GM19395 (cell line): ENCODE data around the gene CCBE1.
"Not testable (repeated sequence)": the region's sequence is repeated elsewhere in the genome, so short reads cannot be mapped to it uniquely, and the experiment has no call there.

Experiments
- ATAC-seq: cut with Tn5 transposase; IDR thresholded peaks from one replicate; pipeline ENCODE4 v1.9.1; 2021; ENCODE audit warnings: mild to moderate bottlenecking, moderate library complexity; ENCODE audit not compliant: unreplicated experiment

CCBE1 gene

GRCh38 chr18:59685501-59685900, 11.7 kb downstream of the CCBE1 start:
- no peak for ATAC-seq

DNA sequence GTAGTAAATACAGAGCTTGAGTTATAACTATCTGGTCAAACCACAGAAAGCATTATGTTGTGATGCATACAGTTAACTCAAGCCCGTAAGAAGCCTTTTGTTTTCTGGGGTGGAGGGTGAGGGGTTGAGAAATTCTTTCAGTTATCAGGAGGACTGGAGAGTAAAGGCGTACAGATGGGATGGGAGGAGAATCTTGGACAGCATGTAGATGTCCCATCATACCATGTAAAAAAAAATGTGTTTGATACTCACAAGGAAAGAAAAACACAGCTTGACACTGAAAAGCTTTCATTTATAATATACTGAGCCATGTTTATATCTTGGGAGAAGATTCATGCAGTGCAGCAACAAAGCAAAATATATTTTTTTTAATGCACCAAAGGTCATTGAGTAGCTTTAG, 12.4 kb downstream of the CCBE1 start:
- no peak for ATAC-seq

DNA sequence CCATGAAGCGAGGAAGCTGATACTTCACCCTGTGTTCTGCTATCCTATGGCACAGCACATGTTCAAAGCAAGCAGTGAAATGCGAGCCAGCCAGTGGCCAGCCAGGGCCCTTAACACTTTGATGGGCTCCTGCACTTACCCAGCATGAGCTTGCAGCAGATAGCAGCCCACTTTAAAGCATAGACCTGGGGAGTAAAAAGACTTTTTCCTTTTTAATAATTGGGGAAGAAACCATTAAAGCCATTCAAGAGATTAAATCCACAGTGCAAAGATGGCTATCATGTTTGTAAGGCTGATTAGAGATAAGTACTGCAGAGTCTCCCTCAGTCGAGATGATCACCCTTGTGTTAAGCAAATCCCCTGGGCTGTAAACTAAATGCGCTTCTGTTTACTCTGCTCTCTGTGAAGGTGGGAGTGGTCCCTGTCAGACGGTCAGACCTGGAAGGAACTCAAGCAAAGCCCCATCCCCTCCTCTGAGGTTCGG, 15.7 kb downstream of the CCBE1 start:
- no peak for ATAC-seq

DNA sequence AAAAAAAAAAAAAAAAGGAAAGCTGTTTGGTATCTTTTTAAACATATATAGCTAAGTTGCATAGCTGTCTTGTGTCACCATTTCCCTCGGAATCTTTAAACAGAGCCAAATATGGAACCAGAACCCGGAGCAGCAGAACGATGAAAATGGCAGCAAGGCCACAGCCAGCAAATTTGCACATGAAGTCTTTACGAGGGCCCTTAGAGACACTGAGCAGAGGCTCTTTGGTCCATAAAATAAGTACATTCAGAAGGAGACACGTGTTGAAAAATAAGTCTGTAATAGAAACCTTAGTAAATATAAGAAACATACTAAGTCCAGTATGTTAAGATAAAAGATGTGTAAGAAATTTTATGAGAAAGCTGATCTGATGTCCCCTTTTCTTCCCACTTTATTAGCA, 16.2 kb downstream of the CCBE1 start:
- ATAC-seq = no peak

DNA sequence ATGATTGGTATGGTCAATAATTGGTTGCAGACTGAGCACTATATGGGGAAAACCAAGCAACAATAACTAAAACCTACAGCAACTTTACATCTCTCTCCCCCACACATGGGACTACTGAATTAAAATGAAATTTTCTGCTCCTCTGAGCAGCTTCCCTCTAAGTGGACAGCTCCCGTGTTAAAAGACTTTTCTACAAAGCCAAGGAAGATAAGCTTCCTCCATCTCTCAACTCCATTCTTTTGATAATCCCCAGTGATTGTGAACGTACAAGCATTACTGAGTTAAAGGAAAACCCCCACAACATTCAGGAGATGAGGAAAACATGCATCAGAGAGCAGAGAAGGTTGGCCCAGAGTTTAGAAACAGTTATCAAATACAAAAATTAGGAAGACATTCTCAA, 21.9 kb downstream of the CCBE1 start:
- no peak for ATAC-seq

- ATAC-seq = no peak
These were observed 22.3 kb downstream of the CCBE1 start for GRCh38 chr18:59674903-59675270.

- no peak for ATAC-seq
These were observed 22.9 kb downstream of the CCBE1 start for GRCh38 chr18:59674186-59674902.

GRCh38 chr18:59672235-59672711, 24.9 kb downstream of the CCBE1 start:
- ATAC-seq = no peak

DNA sequence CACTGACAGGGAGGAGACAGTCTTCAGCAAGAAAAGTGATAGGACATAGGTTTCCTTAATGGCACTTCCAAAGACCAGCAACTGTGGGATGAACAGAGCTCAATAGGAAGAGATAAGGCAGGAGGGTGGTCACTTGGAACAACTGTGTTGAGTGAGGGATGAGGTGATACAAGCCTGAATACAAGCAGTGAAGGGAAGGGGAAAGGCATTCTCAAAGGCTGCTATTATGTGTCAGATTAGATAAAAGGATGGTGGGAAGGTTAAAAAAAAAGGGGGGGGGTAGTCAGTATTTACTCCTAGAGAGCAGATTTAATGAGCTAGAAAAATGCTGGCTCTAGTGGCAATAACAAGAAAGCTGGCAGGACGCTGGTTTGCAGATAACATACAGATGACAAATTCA, 25.7 kb downstream of the CCBE1 start:
- no peak for ATAC-seq

GRCh38 chr18:59669872-59670657, 27.2 kb downstream of the CCBE1 start:
- no peak for ATAC-seq

DNA sequence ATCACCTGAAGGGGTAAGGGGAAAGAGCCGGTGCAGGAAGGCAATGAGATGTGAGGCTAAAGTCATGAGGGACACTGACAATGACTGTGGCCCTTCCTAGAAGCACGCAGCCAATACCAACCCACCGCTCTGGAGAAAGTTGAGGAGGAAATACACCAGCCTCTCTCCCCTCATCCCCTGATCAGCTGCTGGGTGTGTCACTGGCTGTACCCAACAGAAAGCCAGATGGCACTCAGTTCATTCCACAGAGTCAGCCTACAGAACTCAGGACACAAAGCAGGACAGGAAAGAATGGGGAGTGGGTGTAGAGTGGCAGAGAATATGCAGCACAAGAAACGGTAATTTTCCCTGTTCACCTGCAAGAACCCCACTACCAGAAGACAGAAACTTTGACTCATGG, 29.7 kb downstream of the CCBE1 start:
- ATAC-seq = no peak

- ATAC-seq = not testable (repeated sequence)
These were observed 31.2 kb downstream of the CCBE1 start for GRCh38 chr18:59666007-59666402.

DNA sequence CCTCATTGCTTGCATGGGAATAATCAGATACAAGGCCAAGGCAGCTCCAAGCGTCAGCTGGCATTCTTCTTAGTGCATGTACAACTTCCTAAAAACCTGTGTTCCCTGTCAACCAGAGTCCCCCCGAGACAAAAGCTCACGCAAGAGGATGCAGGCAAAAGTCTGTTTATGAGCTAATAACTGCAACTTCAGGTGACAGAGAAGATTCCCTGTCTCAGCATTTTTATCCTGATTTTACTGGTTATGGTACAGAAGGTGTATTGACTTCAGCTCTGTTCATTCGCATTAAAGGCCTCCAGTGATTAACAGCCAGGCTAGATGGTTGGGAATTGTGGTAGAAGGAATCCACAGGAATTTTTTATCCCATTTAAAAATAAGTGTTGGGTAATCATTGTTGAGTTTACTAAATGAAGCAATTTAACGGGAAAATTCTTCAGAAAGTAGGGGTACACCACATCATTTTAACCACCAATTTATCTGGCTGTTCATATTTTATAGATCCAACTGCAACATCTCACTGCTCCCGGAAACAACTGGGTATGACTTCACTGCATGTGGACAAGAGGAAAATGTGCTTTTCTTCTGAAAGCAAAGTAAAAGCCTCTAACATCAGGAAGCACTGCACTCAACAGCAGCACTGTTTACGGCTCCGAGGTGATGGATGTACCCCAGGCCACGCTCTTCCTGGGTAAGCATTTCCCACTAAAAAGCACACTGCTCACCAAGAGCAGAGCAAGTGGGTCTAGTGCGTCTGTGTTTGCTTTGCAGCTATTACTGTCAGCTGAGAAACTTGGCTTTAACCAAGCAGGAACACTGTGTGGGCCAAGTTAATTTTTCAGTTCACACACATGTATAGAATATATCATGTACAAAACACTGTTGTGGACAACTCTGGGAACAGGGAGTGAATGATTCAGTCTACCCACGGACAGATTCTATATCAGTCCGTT, 31.9 kb downstream of the CCBE1 start:
- no peak for ATAC-seq

GRCh38 chr18:59664329-59664728, 32.9 kb downstream of the CCBE1 start:
- no peak for ATAC-seq

DNA sequence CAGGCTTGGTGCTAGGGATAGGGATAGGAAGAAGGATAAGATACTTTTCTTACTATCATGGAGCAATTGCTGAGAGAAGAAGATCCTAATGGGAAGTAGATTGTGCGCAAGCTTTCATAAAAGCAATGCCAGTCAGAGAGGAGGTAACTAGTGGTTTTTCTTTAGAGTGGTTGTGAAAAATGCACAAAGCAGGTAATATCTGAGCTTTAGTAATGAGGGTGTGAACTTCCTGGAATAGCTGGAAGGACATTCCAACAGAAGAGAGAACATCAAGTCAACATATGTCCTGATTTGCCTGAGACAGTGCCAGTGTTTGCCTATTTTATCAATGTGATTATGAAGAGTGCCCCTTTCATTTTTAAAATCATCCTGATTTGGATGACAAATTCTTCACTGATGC, 34.1 kb downstream of the CCBE1 start:
- ATAC-seq = no peak

DNA sequence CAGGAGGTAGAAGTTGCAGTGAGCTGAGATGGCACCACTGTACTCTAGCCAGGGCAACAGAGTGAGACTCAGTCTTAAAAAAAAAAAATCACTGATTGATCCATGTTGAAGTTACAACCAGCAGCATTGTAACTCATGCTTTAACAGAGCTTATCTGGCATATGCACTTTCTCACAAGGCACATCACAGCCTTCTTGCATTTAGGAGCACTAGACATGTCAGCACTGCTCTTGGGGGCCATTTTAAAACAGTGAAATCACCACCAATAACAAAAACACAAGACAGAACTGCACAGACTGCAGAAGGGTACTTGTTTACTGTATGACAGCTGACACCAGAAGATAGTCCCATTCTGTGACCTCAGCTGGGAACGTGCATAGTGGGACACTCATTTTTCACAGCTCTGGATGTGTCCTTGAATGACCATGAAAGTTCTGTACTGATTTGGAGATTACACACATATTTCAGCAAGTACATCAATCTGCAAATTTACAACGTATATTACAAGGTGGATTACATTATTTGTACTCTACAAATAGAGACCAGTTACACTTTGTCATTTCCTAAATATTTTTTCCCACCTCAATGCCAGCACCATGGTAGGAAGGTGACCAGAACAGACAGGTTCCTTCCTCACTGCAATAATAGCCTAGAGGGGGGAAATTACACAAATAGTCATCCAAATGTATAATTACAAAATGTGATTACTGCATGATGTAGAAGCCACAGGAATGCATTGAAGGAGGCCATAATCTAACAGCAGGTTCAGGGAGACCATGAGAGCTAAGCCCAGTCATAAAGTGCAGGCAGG, 35.1 kb downstream of the CCBE1 start:
- no peak for ATAC-seq

DNA sequence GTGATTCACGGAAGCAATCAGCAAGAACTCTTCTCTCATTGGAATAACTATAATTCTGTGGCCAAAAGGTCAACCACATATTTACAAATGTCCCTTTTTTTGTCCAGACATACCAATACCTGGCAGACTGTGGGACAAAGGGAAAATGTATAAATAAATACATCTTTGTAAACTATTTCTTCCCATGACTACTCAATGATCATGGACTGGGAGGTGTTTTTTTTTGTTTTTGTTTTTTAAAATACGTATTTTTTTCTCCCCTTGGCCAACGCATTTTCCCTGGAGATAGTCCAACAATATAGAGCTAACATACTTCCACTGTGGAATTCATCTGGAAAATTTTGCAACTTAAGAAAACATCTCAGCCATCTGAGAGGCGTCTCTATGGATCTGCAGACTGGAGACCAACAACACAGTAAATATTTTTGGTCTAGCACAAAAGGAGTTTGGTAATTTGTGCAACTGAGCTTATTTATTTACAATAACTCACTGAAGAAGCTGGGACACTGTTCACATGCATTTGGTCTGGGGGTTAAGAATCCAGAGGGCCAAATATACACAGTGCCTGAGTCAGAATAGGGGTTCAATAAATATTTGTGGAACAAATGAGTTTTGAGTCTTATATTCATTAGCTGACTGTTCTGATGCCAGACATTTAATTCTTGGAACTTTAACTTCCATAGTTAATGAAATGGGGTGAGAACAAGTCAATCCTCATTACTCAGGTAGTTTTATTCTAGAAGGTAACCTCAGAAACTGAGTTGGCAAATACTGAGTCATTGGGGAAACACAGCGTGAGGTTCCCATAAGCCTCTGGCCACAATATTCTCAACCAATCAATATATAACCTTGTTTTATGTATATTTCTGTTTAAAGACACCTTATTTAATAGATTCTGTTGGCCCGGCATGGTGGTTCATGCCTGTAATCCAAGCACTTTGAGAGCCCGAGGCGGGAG, 36.2 kb downstream of the CCBE1 start:
- ATAC-seq = no peak

- ATAC-seq = no peak
These were observed 36.9 kb downstream of the CCBE1 start for GRCh38 chr18:59660366-59660765.

GRCh38 chr18:59659508-59660170, 37.6 kb downstream of the CCBE1 start:
- no peak for ATAC-seq
